ENCODE measurements around the gene GPR42.

Gene GPR42

DNA sequence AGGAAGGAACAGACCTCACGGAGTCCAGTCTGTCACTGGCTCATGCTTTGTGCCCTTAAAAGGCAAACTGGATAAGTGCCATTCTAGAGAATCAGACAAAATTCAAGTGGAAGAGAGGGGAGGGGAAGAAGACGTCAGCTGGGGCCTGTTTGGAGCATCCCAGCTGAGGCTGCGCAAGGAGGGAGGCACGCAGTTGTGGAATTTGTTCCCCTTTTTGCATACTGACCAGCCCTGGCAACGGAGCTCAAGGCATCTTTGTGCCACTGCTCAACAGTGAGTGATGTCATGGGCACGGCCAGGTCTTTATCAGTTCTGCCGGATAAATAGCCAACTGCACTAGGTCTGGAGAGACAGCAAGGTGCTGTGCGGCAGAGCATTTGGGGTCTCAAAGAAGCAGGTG is at the start of gene GPR42:
Gene GPR42 (plus strand): TSS at position 347 of the 400 bp plus-strand sequence. CDS start 292 bp downstream, outside the sequence.
- no peak for DNase-seq

DNA sequence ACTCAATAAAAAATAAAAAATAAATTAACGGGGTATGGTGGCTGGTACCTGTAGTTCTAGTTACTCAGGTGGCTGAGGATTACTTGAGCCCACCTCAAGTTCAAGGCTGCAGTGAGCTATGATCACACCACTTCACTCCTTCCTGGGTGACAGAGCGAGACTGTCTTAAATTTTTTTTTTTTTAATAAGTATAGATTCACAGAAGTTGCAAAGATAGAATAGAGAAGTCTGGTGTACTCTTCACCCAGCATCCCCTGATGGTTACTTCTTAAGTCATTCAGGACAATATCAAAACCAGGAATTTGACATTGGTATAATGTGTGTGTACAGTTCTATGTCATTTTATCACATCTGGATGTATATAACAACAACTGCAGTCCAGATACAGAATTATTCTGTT is 49.6 kb upstream of the GPR42 start:
- DNase-seq, result no peak

DNA sequence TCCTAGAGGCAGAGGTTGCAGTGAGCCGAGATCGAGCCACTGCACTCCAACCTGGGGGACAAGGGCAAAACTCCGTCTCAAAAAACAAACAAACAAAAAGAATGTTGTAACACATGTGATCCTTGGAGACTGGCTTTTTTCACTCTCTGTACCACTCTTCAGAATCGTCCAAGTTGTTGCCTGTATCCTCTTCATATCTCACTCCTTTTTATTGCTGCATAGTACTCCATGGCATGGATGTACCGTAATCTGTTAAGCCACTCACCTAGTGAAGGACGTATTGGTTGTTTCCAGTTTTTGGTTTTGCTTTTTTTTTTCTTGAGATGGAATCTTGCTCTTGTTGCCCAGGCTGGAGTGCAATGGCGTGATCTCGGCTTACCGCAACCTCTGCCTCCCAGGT is 48.9 kb upstream of the GPR42 start:
- no peak for DNase-seq

DNA sequence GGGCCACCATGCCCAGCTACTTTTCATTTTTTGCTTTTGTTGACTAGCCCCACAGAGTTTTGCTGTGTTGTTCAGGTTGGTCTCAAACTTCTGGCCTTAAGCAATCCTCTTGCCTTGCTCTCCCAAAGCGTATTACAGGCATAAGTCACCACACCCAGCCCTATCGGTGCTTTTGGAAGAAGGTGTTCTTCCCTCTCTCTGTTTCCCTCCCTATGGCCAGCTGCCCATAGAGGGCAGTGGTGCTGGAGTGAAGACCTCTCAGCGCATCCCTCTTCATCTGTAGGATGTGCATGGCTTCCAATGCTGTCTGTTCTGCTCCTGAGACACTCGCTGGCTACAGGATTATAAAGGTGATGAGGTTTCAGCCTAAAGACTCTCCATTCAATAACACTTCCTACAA is 43.2 kb upstream of the GPR42 start:
- no peak for DNase-seq

- DNase-seq, result no peak
Observed at GRCh38 chr19:35328851-35329285, 42.0 kb upstream of the GPR42 start, which contains the start of gene CD22. Gene CD22, plus strand, starts transcription at chr19:35329187. Its CDS starts 2,854 bp downstream, at chr19:35332041.

DNA sequence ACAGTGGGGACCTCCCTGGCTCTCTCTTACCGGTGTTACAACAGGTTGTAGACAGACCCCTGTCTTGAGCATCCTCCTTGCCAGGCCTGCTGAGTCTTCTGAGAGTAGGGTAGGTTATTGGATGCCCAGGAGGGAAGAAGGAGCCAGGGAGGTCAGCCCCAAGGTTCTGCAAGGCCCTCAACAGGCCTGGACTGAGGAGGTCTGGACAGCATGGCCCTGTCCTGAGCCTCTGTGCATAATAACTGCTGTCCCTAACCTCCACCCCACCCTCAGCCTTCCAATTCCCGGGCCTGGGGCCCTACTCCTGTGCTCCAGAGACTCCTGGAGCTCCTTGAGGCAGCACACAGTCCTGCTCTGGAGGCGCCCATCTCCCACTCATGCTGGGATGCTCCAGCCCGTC is 41.5 kb upstream of the GPR42 start:
- no peak for DNase-seq

DNA sequence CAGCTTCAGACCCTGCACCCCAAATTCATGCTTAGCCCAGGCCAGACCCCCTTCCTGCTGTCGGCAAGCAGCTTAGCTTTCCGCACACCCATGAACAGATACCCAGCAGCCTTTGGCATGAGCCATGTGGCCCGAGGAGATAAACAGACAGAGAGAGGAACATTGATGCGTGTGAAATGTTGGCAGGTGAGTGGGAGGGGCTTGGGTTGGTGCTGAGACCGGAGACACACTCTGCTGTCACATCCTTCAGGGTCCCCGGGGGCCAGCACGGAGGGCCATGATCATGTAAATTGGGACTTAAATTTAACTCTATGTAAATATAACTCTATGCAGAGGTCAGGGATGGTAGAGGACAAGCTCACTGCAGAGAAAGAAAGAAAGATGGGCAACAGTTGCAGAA is 40.4 kb upstream of the GPR42 start:
- no peak for DNase-seq

- DNase-seq, result no peak
Observed at GRCh38 chr19:35331551-35332214, 39.2 kb upstream of the GPR42 start.

GRCh38 chr19:35332817-35333216 is 38.1 kb upstream of the GPR42 start:
- DNase-seq, result no peak

GRCh38 chr19:35334144-35334753 is 36.6 kb upstream of the GPR42 start:
- DNase-seq, result no peak

DNA sequence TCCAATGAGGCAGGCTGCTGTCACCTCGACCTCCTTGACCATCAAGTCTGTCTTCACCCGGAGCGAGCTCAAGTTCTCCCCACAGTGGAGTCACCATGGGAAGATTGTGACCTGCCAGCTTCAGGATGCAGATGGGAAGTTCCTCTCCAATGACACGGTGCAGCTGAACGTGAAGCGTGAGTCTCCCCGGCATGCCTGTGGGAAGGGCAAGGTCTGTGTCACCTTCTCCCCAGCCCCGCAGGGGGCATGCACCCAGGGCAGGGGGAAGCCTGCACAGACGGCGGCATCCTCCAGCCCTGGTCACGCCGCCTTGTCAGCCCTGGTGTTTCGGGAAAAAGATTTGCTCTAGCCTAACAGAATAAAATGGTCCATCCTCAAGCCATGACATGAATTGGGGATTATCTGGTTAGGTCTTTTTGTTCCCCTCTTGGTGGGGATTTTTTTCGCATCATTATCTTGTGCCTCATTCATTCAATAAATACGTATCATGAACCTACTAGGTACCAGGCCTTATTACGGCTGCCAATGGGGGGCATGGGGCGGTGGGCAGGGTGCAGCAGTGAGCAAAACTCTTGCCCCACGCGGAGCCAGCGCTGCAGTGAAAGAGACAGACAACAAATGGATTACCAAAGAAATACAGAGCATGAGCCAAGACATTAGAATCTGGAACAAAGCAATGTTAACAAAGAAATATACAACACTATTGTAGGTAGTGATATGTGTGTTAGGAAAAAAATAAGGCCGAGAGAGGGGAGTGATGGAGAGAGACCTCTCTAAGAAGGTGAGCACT is 34.5 kb upstream of the GPR42 start:
- no peak for DNase-seq

DNA sequence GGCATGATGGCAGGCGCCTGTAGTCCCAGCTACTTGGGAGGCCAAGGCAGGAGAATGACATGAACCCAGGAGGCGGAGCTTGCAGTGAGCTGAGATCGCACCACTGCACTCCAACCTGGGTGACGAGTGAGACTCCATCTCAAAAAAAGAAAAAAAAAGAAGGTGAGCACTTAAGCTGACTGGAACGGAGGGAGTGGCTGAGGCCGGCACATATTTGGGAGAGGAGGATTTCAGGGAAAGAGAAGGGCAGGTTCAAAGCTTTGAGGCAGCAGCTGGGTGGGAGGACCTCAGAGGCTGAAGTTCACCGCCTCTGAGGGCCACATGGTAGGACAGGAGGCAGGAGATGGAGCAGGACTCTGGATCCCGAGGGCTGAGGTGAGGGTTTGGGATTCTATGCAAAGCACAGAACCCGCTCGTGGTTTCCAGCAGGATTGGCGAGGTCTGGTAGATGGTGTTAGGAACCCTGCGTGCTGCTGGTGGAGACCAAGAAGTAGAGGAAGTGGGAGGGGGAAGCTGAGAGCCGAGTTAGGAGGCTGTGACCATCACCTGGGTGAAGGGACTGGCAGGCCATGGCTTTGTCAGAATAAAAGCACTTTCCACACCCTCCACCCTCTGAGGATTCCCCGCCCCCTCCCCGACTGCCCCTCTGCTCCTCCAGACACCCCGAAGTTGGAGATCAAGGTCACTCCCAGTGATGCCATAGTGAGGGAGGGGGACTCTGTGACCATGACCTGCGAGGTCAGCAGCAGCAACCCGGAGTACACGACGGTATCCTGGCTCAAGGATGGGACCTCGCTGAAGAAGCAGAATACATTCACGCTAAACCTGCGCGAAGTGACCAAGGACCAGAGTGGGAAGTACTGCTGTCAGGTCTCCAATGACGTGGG is 33.5 kb upstream of the GPR42 start:
- DNase-seq, result no peak

- DNase-seq, result no peak
Observed at GRCh38 chr19:35337984-35338296, 32.9 kb upstream of the GPR42 start.

- DNase-seq, result no peak
Observed at GRCh38 chr19:35340431-35340830, 30.4 kb upstream of the GPR42 start.

DNA sequence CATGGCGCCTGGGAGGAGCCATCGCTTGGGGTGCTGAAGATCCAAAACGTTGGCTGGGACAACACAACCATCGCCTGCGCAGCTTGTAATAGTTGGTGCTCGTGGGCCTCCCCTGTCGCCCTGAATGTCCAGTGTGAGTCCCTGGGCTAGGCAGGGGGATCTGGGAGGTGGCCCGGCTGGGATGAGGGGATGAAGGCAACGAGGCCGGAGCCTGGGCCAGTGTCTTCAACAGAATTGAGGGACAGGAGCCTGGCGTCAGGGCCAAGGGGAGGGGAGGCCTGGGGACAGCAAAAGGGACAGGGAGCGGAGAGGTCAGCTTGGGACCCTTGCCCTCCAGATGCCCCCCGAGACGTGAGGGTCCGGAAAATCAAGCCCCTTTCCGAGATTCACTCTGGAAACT is 29.9 kb upstream of the GPR42 start:
- no peak for DNase-seq

DNA sequence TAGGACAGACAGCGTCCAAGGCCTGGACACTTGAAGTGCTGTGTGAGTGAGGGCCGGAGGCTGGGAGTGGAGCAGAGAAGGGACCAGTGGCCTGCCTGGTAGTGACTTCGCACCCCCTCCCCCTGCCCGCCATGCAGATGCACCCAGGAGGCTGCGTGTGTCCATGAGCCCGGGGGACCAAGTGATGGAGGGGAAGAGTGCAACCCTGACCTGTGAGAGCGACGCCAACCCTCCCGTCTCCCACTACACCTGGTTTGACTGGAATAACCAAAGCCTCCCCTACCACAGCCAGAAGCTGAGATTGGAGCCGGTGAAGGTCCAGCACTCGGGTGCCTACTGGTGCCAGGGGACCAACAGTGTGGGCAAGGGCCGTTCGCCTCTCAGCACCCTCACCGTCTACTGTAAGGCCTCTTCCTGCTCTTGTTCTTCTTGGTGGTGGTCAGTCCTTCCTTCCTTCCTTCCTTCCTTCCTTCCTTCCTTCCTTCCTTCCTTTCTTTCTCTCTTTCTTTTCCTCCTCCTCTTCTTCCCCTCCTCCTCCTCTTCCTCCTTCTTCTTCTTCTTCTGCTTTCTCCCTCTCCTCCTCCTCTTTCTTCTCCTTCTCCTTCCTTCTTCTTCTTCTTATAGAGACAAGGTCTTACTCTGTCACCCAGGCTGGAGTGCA is 29.2 kb upstream of the GPR42 start:
- DNase-seq, result no peak

DNA sequence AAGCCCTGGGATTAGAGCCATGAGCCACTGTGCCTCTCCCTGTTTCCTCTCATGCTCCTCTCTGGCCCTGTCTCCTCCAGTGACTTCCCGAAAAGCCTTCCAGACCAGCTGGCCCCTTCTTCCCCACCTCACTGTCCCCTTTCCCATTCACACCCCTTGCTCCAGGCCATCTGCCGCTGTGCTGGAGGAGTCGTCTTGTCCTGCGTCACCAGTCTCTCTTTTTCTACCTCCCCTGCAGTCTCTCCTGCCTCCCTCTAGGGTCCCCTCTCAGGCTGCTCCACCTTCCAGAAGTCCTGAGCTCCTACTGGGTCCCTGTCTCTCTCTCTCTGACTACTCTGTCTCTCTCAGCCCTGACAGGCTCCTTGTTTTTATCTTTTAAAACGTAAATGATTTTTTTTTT is 28.4 kb upstream of the GPR42 start:
- no peak for DNase-seq

- no peak for DNase-seq
Observed at GRCh38 chr19:35344511-35345031, 26.3 kb upstream of the GPR42 start.

DNA sequence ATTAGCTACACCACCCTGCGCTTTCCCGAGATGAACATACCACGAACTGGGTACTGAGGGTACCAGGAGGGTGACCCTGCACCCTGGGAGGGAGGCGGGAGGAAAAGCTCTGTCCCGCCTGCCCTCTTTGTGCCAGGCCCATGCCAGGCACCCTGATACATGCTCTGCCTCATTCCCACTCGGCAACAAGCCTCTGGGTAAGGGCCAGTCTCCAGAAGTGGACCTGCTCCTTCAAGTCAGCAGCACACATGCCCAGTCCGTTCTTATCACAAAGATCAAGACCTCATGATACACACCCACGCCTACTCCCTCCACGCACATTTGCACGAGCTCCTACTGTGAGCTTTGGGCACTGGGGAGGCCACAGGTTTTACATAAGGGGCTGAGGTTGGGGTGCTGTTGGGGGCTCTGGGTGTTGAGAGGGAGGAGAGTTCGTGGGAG is 25.2 kb upstream of the GPR42 start:
- DNase-seq, result no peak

GRCh38 chr19:35346193-35347052 is 24.4 kb upstream of the GPR42 start:
- DNase-seq, result no peak

All from GF-D8 (cell line).